ENCODE data around the gene PCSK5.

The PCSK5 gene

GRCh38 chr9:76138360-76138759 is 247.9 kb downstream of the PCSK5 start:
- DNase-seq (ENCODE audit: low spot score): no peak

GRCh38 chr9:76143834-76144233 is 253.4 kb downstream of the PCSK5 start:
- DNase-seq (ENCODE audit: low spot score): no peak

GRCh38 chr9:76150013-76150412 is 259.5 kb downstream of the PCSK5 start:
- DNase-seq (ENCODE audit: low spot score): no peak

GRCh38 chr9:76151267-76151666 is 260.8 kb downstream of the PCSK5 start:
- DNase-seq (ENCODE audit: low spot score): no peak

GRCh38 chr9:76153339-76153738 is 262.9 kb downstream of the PCSK5 start:
- no peak for DNase-seq (ENCODE audit: low spot score)

GRCh38 chr9:76153902-76154629 is 263.6 kb downstream of the PCSK5 start:
- DNase-seq (ENCODE audit: low spot score): no peak

- DNase-seq (ENCODE audit: low spot score): no peak
Measured at GRCh38 chr9:76155361-76155760, 264.9 kb downstream of the PCSK5 start.

GRCh38 chr9:76158713-76159112 is 268.2 kb downstream of the PCSK5 start:
- DNase-seq (ENCODE audit: low spot score): no peak

- DNase-seq (ENCODE audit: low spot score): no peak
Measured at GRCh38 chr9:76159293-76159926, 268.9 kb downstream of the PCSK5 start.

GRCh38 chr9:76161106-76161505 is 270.6 kb downstream of the PCSK5 start:
- DNase-seq (ENCODE audit: low spot score): no peak

- no peak for DNase-seq (ENCODE audit: low spot score)
Measured at GRCh38 chr9:76161541-76161940, 271.1 kb downstream of the PCSK5 start.

- no peak for DNase-seq (ENCODE audit: low spot score)
Measured at GRCh38 chr9:76162086-76162730, 271.7 kb downstream of the PCSK5 start.

GRCh38 chr9:76162751-76163500 is 272.5 kb downstream of the PCSK5 start:
- no peak for DNase-seq (ENCODE audit: low spot score)

- DNase-seq (ENCODE audit: low spot score): no peak
Measured at GRCh38 chr9:76166526-76166925, 276.1 kb downstream of the PCSK5 start.

- no peak for DNase-seq (ENCODE audit: low spot score)
Measured at GRCh38 chr9:76176171-76176570, 285.7 kb downstream of the PCSK5 start.

- DNase-seq (ENCODE audit: low spot score): no peak
Measured at GRCh38 chr9:76177931-76178330, 287.5 kb downstream of the PCSK5 start.

- DNase-seq (ENCODE audit: low spot score): no peak
Measured at GRCh38 chr9:76180541-76180940, 290.1 kb downstream of the PCSK5 start.

- no peak for DNase-seq (ENCODE audit: low spot score)
Measured at GRCh38 chr9:76181020-76181641, 290.7 kb downstream of the PCSK5 start.

- DNase-seq (ENCODE audit: low spot score): no peak
Measured at GRCh38 chr9:76181781-76182180, 291.3 kb downstream of the PCSK5 start.

- DNase-seq (ENCODE audit: low spot score): no peak
Measured at GRCh38 chr9:76185432-76185831, 295.0 kb downstream of the PCSK5 start.

GRCh38 chr9:76188286-76188685 is 297.8 kb downstream of the PCSK5 start:
- no peak for DNase-seq (ENCODE audit: low spot score)

- DNase-seq (ENCODE audit: low spot score): no peak
Measured at GRCh38 chr9:76188905-76189304, 298.4 kb downstream of the PCSK5 start.

Data from CD4-positive, alpha-beta T cell treated with Interleukin-6 at 100 ng/mL for 8 hours (primary cell).